Esophagus muscularis mucosa (tissue), 3 donors: ENCODE measurements around the gene SMIM45.

Source experiments
- CTCF ChIP-seq, 3 experiments: fragments of 200-600 bp in 2 of 3; fragments of 450-650 bp in 1 of 3; sonication (generic) in 2 of 3; IDR thresholded peaks; one replicate each; pipeline ENCODE4 v1.5.1; 2017 to 2019; ENCODE audit warnings: antibody characterized with exemption in 3 of 3, mild to moderate bottlenecking in 2 of 3, moderate library complexity in 1 of 3
- POLR2A ChIP-seq: fragments of 450-650 bp; IDR thresholded peaks from one replicate; pipeline ENCODE4 v1.6.1; 2017; ENCODE audit warnings: antibody characterized with exemption, moderate library complexity, mild to moderate bottlenecking, low read depth
- POLR2AphosphoS5 ChIP-seq, 2 donors: sonication (generic); formaldehyde crosslinking; IDR thresholded peaks; one replicate each; pipeline ENCODE4 v1.6.1; 2017; ENCODE audit warnings: antibody characterized with exemption in 2 of 2

- TF ChIP-seq CTCF (IDR thresholded peaks at IDR 0.05) (no peak), POLR2A (no peak), POLR2AphosphoS5 (IDR thresholded peaks at IDR 0.05) (no peak)
Observed at GRCh38 chr22:41934284-41935014, 17.5 kb upstream of the SMIM45 start.
